ENCODE data around the gene NIBAN1.
"Not testable (repeated sequence)": the region's sequence is repeated elsewhere in the genome, so short reads cannot be mapped to it uniquely, and the experiment has no call there.

The NIBAN1 gene

GRCh38 chr1:184971522-184972265 is 2.6 kb downstream of the NIBAN1 start:
- DNase-seq = no peak

- DNase-seq = no peak
These were observed 3.6 kb downstream of the NIBAN1 start for GRCh38 chr1:184970691-184971161.

GRCh38 chr1:184966989-184967388 is 7.3 kb downstream of the NIBAN1 start:
- no peak for DNase-seq

- DNase-seq = no peak
These were observed 8.1 kb downstream of the NIBAN1 start for GRCh38 chr1:184965944-184966860.

- DNase-seq = no peak
These were observed 8.9 kb downstream of the NIBAN1 start for GRCh38 chr1:184965439-184965838.

GRCh38 chr1:184959626-184960025 is 14.7 kb downstream of the NIBAN1 start:
- no peak for DNase-seq

- no peak for DNase-seq
These were observed 15.6 kb downstream of the NIBAN1 start for GRCh38 chr1:184958554-184959353.

- DNase-seq = not testable (repeated sequence)
These were observed 16.4 kb downstream of the NIBAN1 start for GRCh38 chr1:184957901-184958300.

- no peak for DNase-seq
These were observed 17.2 kb downstream of the NIBAN1 start for GRCh38 chr1:184956999-184957700.

GRCh38 chr1:184954232-184954995 is 19.9 kb downstream of the NIBAN1 start:
- no peak for DNase-seq

GRCh38 chr1:184953600-184954219 is 20.6 kb downstream of the NIBAN1 start:
- no peak for DNase-seq

GRCh38 chr1:184952428-184952827 is 21.9 kb downstream of the NIBAN1 start:
- no peak for DNase-seq

GRCh38 chr1:184951788-184952187 is 22.5 kb downstream of the NIBAN1 start:
- no peak for DNase-seq

- DNase-seq = no peak
These were observed 23.4 kb downstream of the NIBAN1 start for GRCh38 chr1:184950906-184951305.

GRCh38 chr1:184950227-184950626 is 24.1 kb downstream of the NIBAN1 start:
- no peak for DNase-seq

GRCh38 chr1:184947497-184948256 is 26.6 kb downstream of the NIBAN1 start:
- no peak for DNase-seq

GRCh38 chr1:184945678-184946412 is 28.5 kb downstream of the NIBAN1 start:
- no peak for DNase-seq

- DNase-seq = no peak
These were observed 29.3 kb downstream of the NIBAN1 start for GRCh38 chr1:184945029-184945428.

- no peak for DNase-seq
These were observed 30.3 kb downstream of the NIBAN1 start for GRCh38 chr1:184943998-184944397.

GRCh38 chr1:184941735-184942134 is 32.6 kb downstream of the NIBAN1 start:
- no peak for DNase-seq
